BLaER1 (cell line): Measurements from ENCODE around the gene OPRPN.

Experiments used
- H3K27ac ChIP-seq: shearing (Covaris generic); formaldehyde crosslinking; 2 replicates; pipeline ENCODE4 v1.8.1; 2022
- H3K27me3 ChIP-seq: shearing (Covaris generic); formaldehyde crosslinking; 2 replicates; pipeline ENCODE4 v1.8.1; 2022
- H3K36me3 ChIP-seq: shearing (Covaris generic); formaldehyde crosslinking; 2 replicates; pipeline ENCODE4 v1.8.1; 2022
- H3K4me1 ChIP-seq: shearing (Covaris generic); formaldehyde crosslinking; 2 replicates; pipeline ENCODE4 v1.8.1; 2022
- H3K4me2 ChIP-seq: shearing (Covaris generic); formaldehyde crosslinking; 2 replicates; pipeline ENCODE4 v1.8.1; 2022
- H3K4me3 ChIP-seq: shearing (Covaris generic); formaldehyde crosslinking; 2 replicates; pipeline ENCODE4 v1.8.1; 2022
- H3K9ac ChIP-seq: shearing (Covaris generic); formaldehyde crosslinking; 2 replicates; pipeline ENCODE4 v1.8.1; 2022
- H3K9me3 ChIP-seq: shearing (Covaris generic); formaldehyde crosslinking; 2 replicates; pipeline ENCODE4 v1.8.1; 2022
- H4K20me1 ChIP-seq: shearing (Covaris generic); formaldehyde crosslinking; 2 replicates; pipeline ENCODE4 v1.8.1; 2022
- Cebpa-rat ChIP-seq: shearing (Covaris generic); IDR thresholded peaks from 2 replicates; pipeline ENCODE4 v1.8.1; 2022

OPRPN gene

GRCh38 chr4:70382691-70383181 is 15.0 kb upstream of the OPRPN start, which contains the start of gene SMR3B:
SMR3B (plus strand) TSS chr4:70383131; CDS start chr4:70384511, 1,380 bp downstream.
- Histone ChIP-seq H3K4me1 (no peaks in the 10 kb centered on the region), H3K36me3 (no peaks in the 10 kb centered on the region), H3K27ac (no peak within 1 kb of the TSS), H3K4me2 (no peak within 1 kb of the TSS), H3K9me3 (no peaks in the 10 kb centered on the region), H3K4me3 (no peak within 1 kb of the TSS), H3K9ac (no peak within 1 kb of the TSS), H4K20me1 (no peaks in the 10 kb centered on the region), H3K27me3 (no peaks in the 10 kb centered on the region)
- no peak for TF ChIP-seq Cebpa-rat

GRCh38 chr4:70392057-70392776 is 5.5 kb upstream of the OPRPN start:
- Histone ChIP-seq H3K9ac (no peak overlapping the region), H4K20me1 (no peaks in the 10 kb centered on the region), H3K27me3 (no peaks in the 10 kb centered on the region), H3K4me3 (no peak overlapping the region), H3K4me1 (peaks cover 9% of the 10 kb centered on the region; the same call in 1 of the 2 replicates), H3K4me2 (no peak overlapping the region), H3K9me3 (no peaks in the 10 kb centered on the region), H3K27ac (no peak overlapping the region), H3K36me3 (no peaks in the 10 kb centered on the region)
- no peak for TF ChIP-seq Cebpa-rat

GRCh38 chr4:70399319-70399718 is 1.6 kb downstream of the OPRPN start:
- Histone ChIP-seq H4K20me1 (no peaks in the 10 kb centered on the region), H3K9ac (no peak overlapping the region), H3K9me3 (no peaks in the 10 kb centered on the region), H3K27ac (no peak overlapping the region), H3K4me3 (no peak overlapping the region), H3K4me1 (no peaks in the 10 kb centered on the region), H3K36me3 (no peaks in the 10 kb centered on the region), H3K27me3 (no peaks in the 10 kb centered on the region), H3K4me2 (no peak overlapping the region)
- no peak for TF ChIP-seq Cebpa-rat

- Histone ChIP-seq H3K4me1 (peaks cover 9% of the 10 kb centered on the region), H3K9me3 (no peaks in the 10 kb centered on the region), H3K9ac (no peak overlapping the region), H3K4me2 (no peak overlapping the region), H3K27ac (no peak overlapping the region), H3K36me3 (no peaks in the 10 kb centered on the region), H3K27me3 (no peaks in the 10 kb centered on the region), H4K20me1 (no peaks in the 10 kb centered on the region), H3K4me3 (no peak overlapping the region)
- no peak for TF ChIP-seq Cebpa-rat
These were observed 5.0 kb downstream of the OPRPN start for GRCh38 chr4:70402762-70403161.

GRCh38 chr4:70405765-70406164 is 8.0 kb downstream of the OPRPN start:
- no peaks in the 10 kb centered on the region for H3K27me3 ChIP-seq
- no peak overlapping the region for H3K9ac ChIP-seq
- H3K4me2 ChIP-seq, result no peak overlapping the region
- no peaks in the 10 kb centered on the region; the same call in 1 of the 2 replicates for H3K9me3 ChIP-seq
- H3K4me1 ChIP-seq, result peaks cover 9% of the 10 kb centered on the region
- no peaks in the 10 kb centered on the region for H4K20me1 ChIP-seq
- no peak overlapping the region for H3K4me3 ChIP-seq
- TF ChIP-seq Cebpa-rat, result no peak
- H3K27ac ChIP-seq, result no peak overlapping the region
- no peaks in the 10 kb centered on the region for H3K36me3 ChIP-seq

GRCh38 chr4:70425306-70425705 is 27.6 kb downstream of the OPRPN start:
- TF ChIP-seq Cebpa-rat, result no peak

GRCh38 chr4:70426789-70427188 is 29.0 kb downstream of the OPRPN start:
- H3K27ac ChIP-seq, result no peak overlapping the region
- TF ChIP-seq Cebpa-rat, result no peak
- H3K4me1 ChIP-seq, result no peaks in the 10 kb centered on the region
- H3K9me3 ChIP-seq, result peaks cover 3% of the 10 kb centered on the region; the same call in 1 of the 2 replicates
- H3K27me3 ChIP-seq, result no peaks in the 10 kb centered on the region
- H4K20me1 ChIP-seq, result no peaks in the 10 kb centered on the region
- H3K9ac ChIP-seq, result no peak overlapping the region
- no peak overlapping the region for H3K4me2 ChIP-seq
- no peak overlapping the region for H3K4me3 ChIP-seq
- no peaks in the 10 kb centered on the region for H3K36me3 ChIP-seq

More at GRCh38 chr4:70425306-70425705, 27.6 kb downstream of the OPRPN start:
- peaks cover 3% of the 10 kb centered on the region; the same call in 1 of the 2 replicates for H3K9me3 ChIP-seq
- no peaks in the 10 kb centered on the region for H3K36me3 ChIP-seq
- no peaks in the 10 kb centered on the region for H3K4me1 ChIP-seq
- no peaks in the 10 kb centered on the region for H3K27me3 ChIP-seq
- H4K20me1 ChIP-seq, result no peaks in the 10 kb centered on the region
- H3K4me2 ChIP-seq, result no peak overlapping the region
- H3K27ac ChIP-seq, result no peak overlapping the region
- H3K9ac ChIP-seq, result no peak overlapping the region
- H3K4me3 ChIP-seq, result no peak overlapping the region

GRCh38 chr4:70437197-70437596 is 39.5 kb downstream of the OPRPN start:
- TF ChIP-seq Cebpa-rat, result no peak
- Histone ChIP-seq H3K4me3 (no peak overlapping the region), H3K4me2 (no peak overlapping the region), H3K27me3 (no peaks in the 10 kb centered on the region), H3K36me3 (no peaks in the 10 kb centered on the region), H3K9ac (no peak overlapping the region), H3K27ac (no peak overlapping the region), H3K4me1 (no peaks in the 10 kb centered on the region), H4K20me1 (no peaks in the 10 kb centered on the region), H3K9me3 (no peaks in the 10 kb centered on the region)

- Histone ChIP-seq H3K4me3 (no peak overlapping the region), H3K4me2 (no peak overlapping the region), H3K27me3 (no peaks in the 10 kb centered on the region), H4K20me1 (no peaks in the 10 kb centered on the region), H3K4me1 (no peaks in the 10 kb centered on the region), H3K9me3 (no peaks in the 10 kb centered on the region), H3K27ac (no peak overlapping the region), H3K36me3 (no peaks in the 10 kb centered on the region), H3K9ac (no peak overlapping the region)
- TF ChIP-seq Cebpa-rat, result no peak
These were observed 44.7 kb downstream of the OPRPN start for GRCh38 chr4:70442474-70442873.

- Histone ChIP-seq H3K4me3 (no peak overlapping the region), H3K27me3 (no peaks in the 10 kb centered on the region), H3K27ac (no peak overlapping the region), H3K4me1 (no peaks in the 10 kb centered on the region), H3K9me3 (no peaks in the 10 kb centered on the region), H3K4me2 (no peak overlapping the region), H4K20me1 (no peaks in the 10 kb centered on the region), H3K36me3 (no peaks in the 10 kb centered on the region), H3K9ac (no peak overlapping the region)
- no peak for TF ChIP-seq Cebpa-rat
These were observed 45.6 kb downstream of the OPRPN start for GRCh38 chr4:70443329-70443728.
